ENCODE results near the gene GRHL1. TPM values are rescaled to one million over a fixed set of nuclear protein-coding genes. Genes with fewer than 3 reads are reported as not detected.

Gene GRHL1
- total RNA-seq, 2 experiments from 2014 or later, result 0.69 to 0.79 TPM

DNA sequence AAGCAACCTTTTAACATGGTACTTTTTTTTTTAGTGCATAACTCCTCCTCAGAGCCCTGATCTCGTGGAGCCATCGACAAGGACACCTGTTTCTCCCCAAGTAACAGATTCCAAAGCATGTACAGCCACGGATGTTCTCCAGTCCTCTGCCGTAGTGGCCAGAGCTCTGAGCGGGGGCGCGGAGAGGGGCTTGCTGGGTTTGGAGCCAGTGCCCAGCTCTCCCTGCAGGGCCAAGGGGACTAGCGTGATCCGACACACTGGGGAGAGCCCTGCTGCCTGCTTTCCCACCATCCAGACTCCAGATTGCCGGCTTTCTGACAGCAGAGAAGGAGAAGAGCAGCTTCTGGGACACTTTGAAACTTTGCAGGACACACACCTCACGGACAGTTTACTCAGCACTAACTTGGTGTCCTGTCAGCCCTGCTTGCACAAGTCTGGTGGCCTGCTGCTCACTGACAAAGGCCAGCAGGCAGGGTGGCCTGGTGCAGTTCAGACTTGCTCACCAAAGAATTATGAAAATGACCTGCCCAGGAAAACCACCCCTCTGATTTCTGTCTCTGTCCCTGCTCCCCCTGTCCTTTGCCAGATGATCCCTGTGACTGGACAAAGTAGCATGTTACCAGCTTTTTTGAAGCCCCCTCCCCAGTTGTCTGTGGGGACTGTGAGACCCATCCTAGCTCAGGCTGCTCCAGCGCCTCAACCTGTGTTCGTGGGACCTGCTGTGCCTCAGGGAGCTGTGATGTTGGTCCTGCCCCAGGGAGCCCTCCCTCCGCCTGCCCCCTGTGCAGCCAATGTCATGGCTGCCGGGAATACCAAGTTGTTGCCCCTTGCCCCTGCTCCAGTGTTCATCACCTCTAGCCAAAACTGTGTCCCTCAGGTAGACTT is 96.4 kb downstream of the GRHL1 start:
- no peaks in the 10 kb centered on the region for H3K9me3 Mint-ChIP-seq

DNA sequence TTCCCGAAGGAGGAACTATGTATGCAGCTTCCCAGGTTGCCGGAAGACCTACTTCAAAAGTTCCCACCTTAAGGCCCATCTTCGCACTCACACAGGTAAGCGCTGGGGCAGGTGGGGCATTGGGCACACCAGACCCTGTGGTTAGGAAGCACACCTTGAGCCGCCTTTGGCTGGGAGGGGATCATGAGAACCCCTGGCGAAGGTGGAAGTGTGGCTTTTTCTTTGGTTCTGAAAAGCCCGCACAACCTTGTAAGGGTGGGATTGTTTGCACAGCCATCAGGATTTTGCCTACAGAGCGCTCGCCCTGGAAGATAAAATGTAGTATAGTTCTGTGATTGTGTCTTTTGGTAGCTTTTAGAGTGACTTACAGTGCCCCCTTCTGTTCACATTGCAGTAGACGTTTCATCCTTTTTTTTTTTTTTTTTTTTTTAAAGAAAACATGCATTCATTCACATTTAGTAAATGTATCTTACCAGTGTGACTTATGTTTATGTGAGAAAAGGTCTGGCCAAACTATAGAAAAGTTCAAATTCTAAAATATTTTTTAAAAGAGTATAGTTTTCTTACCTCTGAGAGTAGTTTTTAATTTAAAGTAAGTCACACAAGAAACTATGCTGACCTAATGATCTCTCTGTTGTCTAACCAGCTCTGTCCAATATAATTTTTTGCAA is 97.1 kb downstream of the GRHL1 start:
- H3K27ac Mint-ChIP-seq, result no peak overlapping the region
- peak; percentile 22 for DNase-seq
- no peak overlapping the region for H3K4me3 Mint-ChIP-seq
- CTCF ChIA-PET, result interaction anchor here (0.6 to 10.3 kb wide), 19 partner anchors 10 to 524 kb away, joined by 3 to 131 read pairs (median 3); no protein-coding TSS in a partner anchor
- H3K9me3 Mint-ChIP-seq, result no peaks in the 10 kb centered on the region
- H3K27me3 Mint-ChIP-seq (ENCODE audit: low read depth), result no peaks in the 10 kb centered on the region
- H3K36me3 Mint-ChIP-seq (ENCODE audit: low read depth), result peaks cover 5% of the 10 kb centered on the region
- intact Hi-C loops (cut with micrococcal nuclease), result loop anchor here (1.0 to 2.0 kb wide), 4 partner anchors 64 to 906 kb away; no protein-coding TSS in a partner anchor
- peaks cover 9% of the 10 kb centered on the region for H3K4me1 Mint-ChIP-seq (ENCODE audit: low read depth)

More for the DNA sequence above, 96.4 kb downstream of the GRHL1 start:
- intact Hi-C loops (cut with micrococcal nuclease), result loop anchor here (1.0 to 2.0 kb wide), 4 partner anchors 64 to 905 kb away; no protein-coding TSS in a partner anchor
- no peak overlapping the region for H3K27ac Mint-ChIP-seq
- DNase-seq, result no peak
- H3K4me1 Mint-ChIP-seq (ENCODE audit: low read depth), result peaks cover 9% of the 10 kb centered on the region
- CTCF ChIA-PET, result interaction anchor here (0.6 to 10.3 kb wide), 22 partner anchors 9 to 907 kb away, joined by 3 to 131 read pairs (median 5); no protein-coding TSS in a partner anchor
- H3K4me3 Mint-ChIP-seq, result no peak overlapping the region
- H3K27me3 Mint-ChIP-seq (ENCODE audit: low read depth), result peaks cover under 1% of the 10 kb centered on the region
- peaks cover 3% of the 10 kb centered on the region for H3K36me3 Mint-ChIP-seq (ENCODE audit: low read depth)

Other genes starting within 250 kb of the GRHL1 start
- 10 to 100 TPM; 24.8 to 25.7 TPM for gene TAF1B, start 108.2 kb upstream of the GRHL1 start, total RNA-seq
- 1 to 10 TPM; 3.0 to 3.1 TPM for gene KLF11, start 91.9 kb downstream of the GRHL1 start, total RNA-seq
- gene CYS1, start 128.7 kb downstream of the GRHL1 start, total RNA-seq, result not detected
- 100 to 1,000 TPM; 466 to 514 TPM for gene RRM2, start 171.0 kb downstream of the GRHL1 start, total RNA-seq

Measured in activated naive CD4-positive, alpha-beta T cell treated with anti-CD3 and anti-CD28 coated beads for 36 hours (primary cell).